Mesenchymal stem cell (in vitro differentiated cells and primary cell): Measurements from ENCODE around the gene NOP9.

Source experiments
- DNase-seq: peaks from one replicate; pipeline ENCODE4 v3.0.0-alpha.2; 2013
- H2AFZ ChIP-seq: one replicate; pipeline ENCODE4 v1.6.1; 2013; ENCODE audit warnings: low read depth, mild to moderate bottlenecking, control low read depth, inconsistent platforms, low read length, moderate library complexity
- H2AK5ac ChIP-seq: 2 replicates; pipeline ENCODE4 v1.6.1; 2013; ENCODE audit warnings: low read length, moderate library complexity, mild to moderate bottlenecking, inconsistent platforms; ENCODE audit not compliant: severe bottlenecking
- H2BK120ac ChIP-seq: one replicate; pipeline ENCODE4 v1.6.1; 2013; ENCODE audit warnings: low read depth, mild to moderate bottlenecking, inconsistent platforms, low read length, moderate library complexity
- H2BK12ac ChIP-seq, 2 experiments: one replicate each; pipeline ENCODE4 v1.6.1; 2013; ENCODE audit warnings: inconsistent platforms in 2 of 2, low read length in 2 of 2, mild to moderate bottlenecking in 2 of 2, moderate library complexity in 2 of 2, control low read depth in 1 of 2
- H2BK15ac ChIP-seq: one replicate; pipeline ENCODE4 v1.6.1; 2013; ENCODE audit warnings: mild to moderate bottlenecking, low read depth, inconsistent platforms; ENCODE audit not compliant: poor library complexity, severe bottlenecking
- H2BK5ac ChIP-seq: 2 replicates; pipeline ENCODE4 v1.6.1; 2013; ENCODE audit warnings: low read depth, mild to moderate bottlenecking, low read length, control low read depth, inconsistent platforms; ENCODE audit not compliant: poor library complexity, severe bottlenecking
- H3K14ac ChIP-seq, 2 experiments: one replicate each; pipeline ENCODE4 v1.6.1; 2013; ENCODE audit warnings: inconsistent platforms in 2 of 2, low read length in 2 of 2, control low read depth in 1 of 2, mild to moderate bottlenecking in 1 of 2, moderate library complexity in 1 of 2
- H3K18ac ChIP-seq, 2 experiments: one replicate each; pipeline ENCODE4 v1.6.1; 2013; ENCODE audit warnings: inconsistent platforms in 2 of 2, low read length in 2 of 2, control low read depth in 1 of 2, low read depth in 1 of 2, mild to moderate bottlenecking in 1 of 2
- H3K23ac ChIP-seq, 2 experiments: one replicate each; pipeline ENCODE4 v1.6.1; 2013; ENCODE audit warnings: inconsistent platforms in 2 of 2, low read length in 2 of 2, mild to moderate bottlenecking in 2 of 2, moderate library complexity in 2 of 2, control low read depth in 1 of 2
- H3K27ac ChIP-seq: 2 replicates; pipeline ENCODE4 v1.5.1; 2013; ENCODE audit warnings: mild to moderate bottlenecking, moderate library complexity, low read length, control low read depth, inconsistent platforms; ENCODE audit not compliant: poor library complexity, severe bottlenecking
- H3K27me3 ChIP-seq, 2 experiments: 2 replicates each; pipeline versions ENCODE4 v1.6.1 to v1.7.0; 2013; ENCODE audit warnings: low read length in 2 of 2, mild to moderate bottlenecking in 2 of 2, moderate library complexity in 2 of 2, control low read depth in 1 of 2, inconsistent platforms in 1 of 2; ENCODE audit not compliant: control insufficient read depth in 1 of 2, insufficient read depth in 1 of 2
- H3K36me3 ChIP-seq, 2 experiments: 2 replicates each; pipeline versions ENCODE4 v1.6.1 to v1.7.0; 2013; ENCODE audit warnings: low read length in 2 of 2, control low read depth in 1 of 2, inconsistent platforms in 1 of 2, low read depth in 1 of 2, mild to moderate bottlenecking in 1 of 2; ENCODE audit not compliant: insufficient read depth in 2 of 2, control insufficient read depth in 1 of 2
- H3K4ac ChIP-seq, 2 experiments: one replicate each; pipeline ENCODE4 v1.6.1; 2013; ENCODE audit warnings: inconsistent platforms in 2 of 2, low read length in 2 of 2, mild to moderate bottlenecking in 2 of 2, moderate library complexity in 2 of 2, control low read depth in 1 of 2, low read depth in 1 of 2
- H3K4me1 ChIP-seq: 2 replicates; pipeline ENCODE4 v1.6.1; 2013; ENCODE audit warnings: low read depth, low read length, control low read depth; ENCODE audit not compliant: control insufficient read depth, insufficient read depth
- H3K4me2 ChIP-seq: 2 replicates; pipeline ENCODE4 v1.6.1; 2013; ENCODE audit warnings: low read length, mild to moderate bottlenecking, inconsistent platforms; ENCODE audit not compliant: poor library complexity, severe bottlenecking
- H3K4me3 ChIP-seq, 2 experiments: 2 replicates each; pipeline versions ENCODE4 v1.5.1 to v1.7.0; 2013; ENCODE audit warnings: low read length in 2 of 2, mild to moderate bottlenecking in 2 of 2, control low read depth in 1 of 2, low read depth in 1 of 2; ENCODE audit not compliant: insufficient read depth in 1 of 2
- H3K79me1 ChIP-seq: replicated peaks from 2 replicates; pipeline ENCODE4 v1.6.1; 2013; ENCODE audit warnings: mild to moderate bottlenecking, control low read depth, low read length, inconsistent platforms; ENCODE audit not compliant: poor library complexity, severe bottlenecking
- H3K9ac ChIP-seq: 2 replicates; pipeline ENCODE4 v1.7.0; 2013; ENCODE audit warnings: mild to moderate bottlenecking, low read length, moderate library complexity
- H3K9me3 ChIP-seq: 2 replicates; pipeline ENCODE4 v1.7.0; 2013; ENCODE audit warnings: mild to moderate bottlenecking, low read length; ENCODE audit not compliant: control insufficient read depth
- H4K8ac ChIP-seq: one replicate; pipeline ENCODE4 v1.6.1; 2013; ENCODE audit warnings: inconsistent platforms, mild to moderate bottlenecking, low read length, moderate library complexity
- H4K91ac ChIP-seq: one replicate; pipeline ENCODE4 v1.6.1; 2013; ENCODE audit warnings: mild to moderate bottlenecking, low read length, inconsistent platforms
- WGBS: methylation state at CpG from one replicate; pipeline ENCODE4 v1.1.7; 2013; ENCODE audit warnings: mixed read lengths; 5-methylcytosine and 5-hydroxymethylcytosine counted together

Gene NOP9

GRCh38 chr14:24277606-24278321 lies 21.9 kb upstream of the NOP9 start:
- Histone ChIP-seq H3K9me3 (no peaks in the 10 kb centered on the region), H3K18ac (no peak overlapping the region), H3K27me3 (no peaks in the 10 kb centered on the region), H4K91ac (no peak overlapping the region), H2BK12ac (no peak overlapping the region), H3K4me1 (peaks cover 2% of the 10 kb centered on the region), H2AFZ (no peak overlapping the region), H3K14ac (no peak overlapping the region), H2BK120ac (no peak overlapping the region), H3K4me3 (no peak overlapping the region), H4K8ac (no peak overlapping the region), H3K79me1 (peaks cover 28% of the 10 kb centered on the region), H3K9ac (peak overlapping the region; percentile 30), H2AK5ac (no peak overlapping the region), H2BK5ac (no peak overlapping the region), H3K27ac (no peak overlapping the region), H3K4me2 (no peak overlapping the region), H2BK15ac (no peak overlapping the region), H3K36me3 (no peaks in the 10 kb centered on the region), H3K4ac (no peak overlapping the region), H3K23ac (no peak overlapping the region)
- no peak for DNase-seq
- WGBS = 92% methylated on average over 11 of the region's 11 CpGs

- no peak overlapping the region for H3K4me3 ChIP-seq
- no peak overlapping the region for H2AK5ac ChIP-seq
- no peak overlapping the region for H3K14ac ChIP-seq
- H3K4me2 ChIP-seq = no peak overlapping the region
- WGBS = 94% methylated on average over 5 of the region's 5 CpGs
- H3K79me1 ChIP-seq = peaks cover 28% of the 10 kb centered on the region
- H3K4me1 ChIP-seq = peaks cover 5% of the 10 kb centered on the region
- no peak overlapping the region for H3K23ac ChIP-seq
- H4K91ac ChIP-seq = no peak overlapping the region
- H3K36me3 ChIP-seq = no peaks in the 10 kb centered on the region
- H3K9me3 ChIP-seq = no peaks in the 10 kb centered on the region
- no peak overlapping the region for H3K9ac ChIP-seq
- no peak overlapping the region for H3K4ac ChIP-seq
- H4K8ac ChIP-seq = no peak overlapping the region
- H2BK120ac ChIP-seq = no peak overlapping the region
- no peak overlapping the region for H3K27ac ChIP-seq
- no peak overlapping the region for H2BK12ac ChIP-seq
- H3K18ac ChIP-seq = no peak overlapping the region
- no peak overlapping the region for H2BK5ac ChIP-seq
- no peak overlapping the region for H2AFZ ChIP-seq
- no peaks in the 10 kb centered on the region for H3K27me3 ChIP-seq
- DNase-seq = no peak
- no peak overlapping the region for H2BK15ac ChIP-seq
These were observed 21.2 kb upstream of the NOP9 start for GRCh38 chr14:24278424-24278823.

GRCh38 chr14:24279301-24280186 lies 20.1 kb upstream of the NOP9 start:
- no peak overlapping the region for H3K9ac ChIP-seq

GRCh38 chr14:24280797-24281460 lies 18.7 kb upstream of the NOP9 start:
- no peak for DNase-seq
- Histone ChIP-seq H3K9me3 (no peaks in the 10 kb centered on the region), H3K14ac (no peak overlapping the region), H2AFZ (no peak overlapping the region), H3K4me3 (peak overlapping the region; percentile 4 to 46), H4K91ac (no peak overlapping the region), H2BK12ac (no peak overlapping the region), H2BK5ac (no peak overlapping the region), H3K23ac (no peak overlapping the region), H3K27ac (no peak overlapping the region), H3K27me3 (no peaks in the 10 kb centered on the region), H2AK5ac (no peak overlapping the region), H3K4ac (no peak overlapping the region), H3K18ac (no peak overlapping the region), H3K9ac (peak overlapping the region; percentile 20), H3K4me2 (no peak overlapping the region), H2BK120ac (no peak overlapping the region), H4K8ac (no peak overlapping the region), H3K36me3 (no peaks in the 10 kb centered on the region), H2BK15ac (no peak overlapping the region), H3K79me1 (peaks cover 28% of the 10 kb centered on the region), H3K4me1 (peaks cover 7% of the 10 kb centered on the region)
- WGBS = 94% methylated on average over 6 of the region's 6 CpGs

More at GRCh38 chr14:24279301-24280186, 20.1 kb upstream of the NOP9 start:
- Histone ChIP-seq H3K27me3 (no peaks in the 10 kb centered on the region), H2BK15ac (no peak overlapping the region), H3K18ac (no peak overlapping the region), H3K4me2 (no peak overlapping the region), H2AFZ (no peak overlapping the region), H4K8ac (no peak overlapping the region), H3K79me1 (peaks cover 33% of the 10 kb centered on the region), H2BK5ac (no peak overlapping the region), H3K4ac (no peak overlapping the region), H2BK12ac (no peak overlapping the region), H3K27ac (no peak overlapping the region), H3K4me3 (peak overlapping the region in 1 of 2 experiments; percentile 16), H3K23ac (no peak overlapping the region), H2AK5ac (no peak overlapping the region), H3K9me3 (no peaks in the 10 kb centered on the region), H2BK120ac (no peak overlapping the region), H3K4me1 (peaks cover 7% of the 10 kb centered on the region), H3K14ac (no peak overlapping the region), H4K91ac (no peak overlapping the region), H3K36me3 (no peaks in the 10 kb centered on the region)
- 88% methylated on average over 11 of the region's 11 CpGs for WGBS
- DNase-seq = no peak
